ENCODE results near the gene JPT2.
"Not testable (repeated sequence)": the region's sequence is repeated elsewhere in the genome, so short reads cannot be mapped to it uniquely, and the experiment has no call there.

JPT2 gene

GRCh38 chr16:1705688-1706385 is 27.8 kb downstream of the JPT2 start, which contains the start of gene MAPK8IP3:
Gene MAPK8IP3 (plus strand): TSS chr16:1706195. CDS start chr16:1706340, 145 bp downstream.
- peak; percentile 74 to 95 for DNase-seq (ENCODE audit: extremely low read depth in 1 of 2, low read depth in 1 of 2)

- no peak for DNase-seq (ENCODE audit: extremely low read depth in 1 of 2, low read depth in 1 of 2)
Observed at GRCh38 chr16:1706386-1707192, 28.5 kb downstream of the JPT2 start.

GRCh38 chr16:1707193-1707790 is 29.2 kb downstream of the JPT2 start:
- DNase-seq (ENCODE audit: extremely low read depth in 1 of 2, low read depth in 1 of 2), result no peak

GRCh38 chr16:1708083-1708767 is 30.1 kb downstream of the JPT2 start:
- DNase-seq (ENCODE audit: extremely low read depth in 1 of 2, low read depth in 1 of 2), result no peak

- DNase-seq (ENCODE audit: extremely low read depth in 1 of 2, low read depth in 1 of 2), result no peak
Observed at GRCh38 chr16:1708768-1709180, 30.7 kb downstream of the JPT2 start.

- DNase-seq (ENCODE audit: extremely low read depth in 1 of 2, low read depth in 1 of 2), result no peak
Observed at GRCh38 chr16:1709356-1709755, 31.3 kb downstream of the JPT2 start.

GRCh38 chr16:1710811-1711507 is 32.9 kb downstream of the JPT2 start:
- no peak for DNase-seq (ENCODE audit: extremely low read depth in 1 of 2, low read depth in 1 of 2)

GRCh38 chr16:1712791-1713261 is 34.7 kb downstream of the JPT2 start:
- no peak for DNase-seq (ENCODE audit: extremely low read depth in 1 of 2, low read depth in 1 of 2)

- no peak for DNase-seq (ENCODE audit: extremely low read depth in 1 of 2, low read depth in 1 of 2)
Observed at GRCh38 chr16:1713331-1713730, 35.3 kb downstream of the JPT2 start.

- no peak for DNase-seq (ENCODE audit: extremely low read depth in 1 of 2, low read depth in 1 of 2)
Observed at GRCh38 chr16:1713933-1714332, 35.9 kb downstream of the JPT2 start.

- no peak for DNase-seq (ENCODE audit: extremely low read depth in 1 of 2, low read depth in 1 of 2)
Observed at GRCh38 chr16:1715220-1715619, 37.1 kb downstream of the JPT2 start.

- DNase-seq (ENCODE audit: extremely low read depth in 1 of 2, low read depth in 1 of 2), result not testable (repeated sequence)
Observed at GRCh38 chr16:1718236-1718635, 40.2 kb downstream of the JPT2 start.

GRCh38 chr16:1719559-1720229 is 41.6 kb downstream of the JPT2 start:
- DNase-seq (ENCODE audit: extremely low read depth in 1 of 2, low read depth in 1 of 2), result not testable (repeated sequence)

- no peak for DNase-seq (ENCODE audit: extremely low read depth in 1 of 2, low read depth in 1 of 2)
Observed at GRCh38 chr16:1721372-1721771, 43.3 kb downstream of the JPT2 start.

- no peak for DNase-seq (ENCODE audit: extremely low read depth in 1 of 2, low read depth in 1 of 2)
Observed at GRCh38 chr16:1723450-1724147, 45.5 kb downstream of the JPT2 start.

- no peak for DNase-seq (ENCODE audit: extremely low read depth in 1 of 2, low read depth in 1 of 2)
Observed at GRCh38 chr16:1724491-1724890, 46.4 kb downstream of the JPT2 start.

GRCh38 chr16:1726661-1727502 is 48.8 kb downstream of the JPT2 start:
- DNase-seq (ENCODE audit: extremely low read depth in 1 of 2, low read depth in 1 of 2), result no peak
